ENCODE results near the gene PCDH1.
"Not testable (repeated sequence)": the region's sequence is repeated elsewhere in the genome, so short reads cannot be mapped to it uniquely, and the experiment has no call there.

Gene PCDH1

GRCh38 chr5:141878186-141878710 lies at the start of gene PCDH1:
PCDH1 (minus strand) TSS chr5:141878410; CDS start chr5:141878262, 148 bp downstream.
- no peak within 1 kb of the TSS for H3K4me3 ChIP-seq (ENCODE audit: insufficient read depth, low read length, poor library complexity, severe bottlenecking)
- TF ChIP-seq EZH2phosphoT487 (conservative IDR thresholded peaks at IDR 0.05; ENCODE audit: low read length) (no peak), CTCF (IDR thresholded peaks at IDR 0.05; ENCODE audit: insufficient read depth, low read length, poor library complexity, severe bottlenecking) (no peak)
- H3K9ac ChIP-seq (ENCODE audit: low read length) = no peak within 1 kb of the TSS

GRCh38 chr5:141926434-141926833 lies 48.2 kb upstream of the PCDH1 start:
- Histone ChIP-seq H3K79me2 (ENCODE audit: insufficient read depth, low read length) (peaks cover 14% of the 10 kb centered on the region), H2AFZ (ENCODE audit: low read depth, low read length, severe bottlenecking) (no peak overlapping the region), H3K9ac (ENCODE audit: low read length) (no peak overlapping the region), H3K27me3 (ENCODE audit: low read length) (no peaks in the 10 kb centered on the region), H3K9me2 (replicated peaks; ENCODE audit: insufficient read depth, low read length) (no peaks in the 10 kb centered on the region), H3F3A (ENCODE audit: insufficient read depth) (peaks cover 6% of the 10 kb centered on the region; the same call in 1 of the 2 replicates), H3K4me2 (ENCODE audit: low read depth, low read length, poor library complexity, severe bottlenecking) (no peak overlapping the region), H4K20me1 (ENCODE audit: low read depth, low read length) (no peaks in the 10 kb centered on the region), H3K9me3 (ENCODE audit: insufficient read depth, low read length) (no peaks in the 10 kb centered on the region), H3K36me3 (ENCODE audit: low read length) (0 out of 2 replicates have a peak, but pooled peaks cover 4% of the 10 kb centered on the region), H3K27ac (ENCODE audit: low read depth, low read length) (no peak overlapping the region), H3K4me3 (ENCODE audit: insufficient read depth, low read length, poor library complexity, severe bottlenecking) (no peak overlapping the region)
- TF ChIP-seq EZH2phosphoT487 (conservative IDR thresholded peaks at IDR 0.05; ENCODE audit: low read length) (no peak), CTCF (IDR thresholded peaks at IDR 0.05; ENCODE audit: insufficient read depth, low read length, poor library complexity, severe bottlenecking) (no peak)

More at GRCh38 chr5:141878186-141878710, at the start of gene PCDH1:
- no peak within 1 kb of the TSS for H2AFZ ChIP-seq (ENCODE audit: low read depth, low read length, severe bottlenecking)
- no peak within 1 kb of the TSS for H3K27ac ChIP-seq (ENCODE audit: low read depth, low read length)
- H3K36me3 ChIP-seq (ENCODE audit: low read length) = no peaks in the 10 kb centered on the region
- no peaks in the 10 kb centered on the region for H3K79me2 ChIP-seq (ENCODE audit: insufficient read depth, low read length)
- no peaks in the 10 kb centered on the region for H4K20me1 ChIP-seq (ENCODE audit: low read depth, low read length)
- H3K9me2 ChIP-seq (replicated peaks; ENCODE audit: insufficient read depth, low read length) = no peaks in the 10 kb centered on the region
- H3K27me3 ChIP-seq (ENCODE audit: low read length) = no peaks in the 10 kb centered on the region
- H3F3A ChIP-seq (ENCODE audit: insufficient read depth) = no peaks in the 10 kb centered on the region
- no peaks in the 10 kb centered on the region for H3K9me3 ChIP-seq (ENCODE audit: insufficient read depth, low read length)
- no peak within 1 kb of the TSS for H3K4me2 ChIP-seq (ENCODE audit: low read depth, low read length, poor library complexity, severe bottlenecking)

GRCh38 chr5:141923448-141924313 lies 45.5 kb upstream of the PCDH1 start, which contains the start of gene DELE1:
DELE1 (plus strand) TSS chr5:141923871; CDS start chr5:141923942, 71 bp downstream.
- Histone ChIP-seq H3K36me3 (ENCODE audit: low read length) (0 out of 2 replicates have a peak, but pooled peaks cover 4% of the 10 kb centered on the region), H3K4me2 (ENCODE audit: low read depth, low read length, poor library complexity, severe bottlenecking) (peak within 1 kb of the TSS; percentile 82), H3K9me3 (ENCODE audit: insufficient read depth, low read length) (no peaks in the 10 kb centered on the region), H3K9me2 (replicated peaks; ENCODE audit: insufficient read depth, low read length) (no peaks in the 10 kb centered on the region), H3F3A (ENCODE audit: insufficient read depth) (peaks cover 6% of the 10 kb centered on the region; the same call in 1 of the 2 replicates), H3K9ac (ENCODE audit: low read length) (peak within 1 kb of the TSS; percentile 72), H3K4me3 (ENCODE audit: insufficient read depth, low read length, poor library complexity, severe bottlenecking) (peak within 1 kb of the TSS; percentile 88), H4K20me1 (ENCODE audit: low read depth, low read length) (no peaks in the 10 kb centered on the region), H3K27me3 (ENCODE audit: low read length) (no peaks in the 10 kb centered on the region), H3K27ac (ENCODE audit: low read depth, low read length) (peak within 1 kb of the TSS; percentile 83), H3K79me2 (ENCODE audit: insufficient read depth, low read length) (peaks cover 14% of the 10 kb centered on the region), H2AFZ (ENCODE audit: low read depth, low read length, severe bottlenecking) (peak within 1 kb of the TSS; percentile 87)
- TF ChIP-seq CTCF (IDR thresholded peaks at IDR 0.05; ENCODE audit: insufficient read depth, low read length, poor library complexity, severe bottlenecking) = no peak
- TF ChIP-seq EZH2phosphoT487 (conservative IDR thresholded peaks at IDR 0.05; ENCODE audit: low read length) = no peak

GRCh38 chr5:141922827-141923447 lies 44.7 kb upstream of the PCDH1 start:
- not testable (repeated sequence) for H3K27me3 ChIP-seq (ENCODE audit: low read length); H3K9me2 ChIP-seq (replicated peaks; ENCODE audit: insufficient read depth, low read length); H3K36me3 ChIP-seq (ENCODE audit: low read length); H4K20me1 ChIP-seq (ENCODE audit: low read depth, low read length); H3K9me3 ChIP-seq (ENCODE audit: insufficient read depth, low read length); H3F3A ChIP-seq (ENCODE audit: insufficient read depth)
- Histone ChIP-seq H3K79me2 (ENCODE audit: insufficient read depth, low read length) (peaks cover 14% of the 10 kb centered on the region), H2AFZ (ENCODE audit: low read depth, low read length, severe bottlenecking) (peak overlapping the region; percentile 87), H3K27ac (ENCODE audit: low read depth, low read length) (peak overlapping the region; percentile 83), H3K4me2 (ENCODE audit: low read depth, low read length, poor library complexity, severe bottlenecking) (peak overlapping the region; percentile 82), H3K9ac (ENCODE audit: low read length) (peak overlapping the region; percentile 72), H3K4me3 (ENCODE audit: insufficient read depth, low read length, poor library complexity, severe bottlenecking) (peak overlapping the region; percentile 88)
